HEK293 (cell line): ENCODE measurements around the gene LRP6.

Experiments used
- GLIS1 ChIP-seq: fragments of 450-650 bp; formaldehyde crosslinking; IDR thresholded peaks from 2 replicates; pipeline ENCODE4 v1.5.1; 2016; ENCODE audit warnings: missing biosample characterization, missing genetic modification characterization
- MZF1 ChIP-seq: fragments of 450-650 bp; formaldehyde crosslinking; IDR thresholded peaks from 2 replicates; pipeline ENCODE4 v1.5.1; 2017; ENCODE audit warnings: missing biosample characterization, missing genetic modification characterization, borderline replicate concordance
- SP2 ChIP-seq: fragments of 450-650 bp; formaldehyde crosslinking; IDR thresholded peaks from 2 replicates; pipeline ENCODE4 v1.5.1; 2016; ENCODE audit warnings: missing biosample characterization, missing genetic modification characterization
- TCF7L2 ChIP-seq: IDR thresholded peaks from 2 replicates; pipeline ENCODE4 v1.6.1; 2011; ENCODE audit warnings: low read depth, mild to moderate bottlenecking, inconsistent platforms, low read length, moderate library complexity, borderline replicate concordance
- ZBTB21 ChIP-seq: fragments of 450-650 bp; formaldehyde crosslinking; IDR thresholded peaks from 2 replicates; pipeline ENCODE4 v1.5.1; 2017; ENCODE audit warnings: missing biosample characterization, missing genetic modification characterization
- ZBTB48 ChIP-seq: fragments of 450-650 bp; formaldehyde crosslinking; IDR thresholded peaks from 2 replicates; pipeline ENCODE4 v1.5.1; 2016; ENCODE audit warnings: missing biosample characterization, missing genetic modification characterization
- ZNF302 ChIP-seq: fragments of 450-650 bp; formaldehyde crosslinking; IDR thresholded peaks from 2 replicates; pipeline ENCODE4 v1.5.1; 2016; ENCODE audit warnings: missing biosample characterization, missing genetic modification characterization, low read depth
- ZNF560 ChIP-seq: fragments of 450-650 bp; formaldehyde crosslinking; IDR thresholded peaks from 2 replicates; pipeline ENCODE4 v1.5.1; 2017; ENCODE audit warnings: missing biosample characterization, missing genetic modification characterization, borderline replicate concordance
- ZNF768 ChIP-seq: fragments of 450-650 bp; formaldehyde crosslinking; IDR thresholded peaks from 2 replicates; pipeline ENCODE4 v1.5.1; 2018; ENCODE audit warnings: missing biosample characterization, mild to moderate bottlenecking, missing genetic modification characterization
- ZSCAN30 ChIP-seq: fragments of 450-650 bp; IDR thresholded peaks from 2 replicates; pipeline ENCODE4 v1.5.1; 2018; ENCODE audit warnings: missing biosample characterization, mild to moderate bottlenecking, missing genetic modification characterization, moderate library complexity
- TF ChIP-seq, protein P1 (sequence below): fragments of 450-650 bp; formaldehyde crosslinking; IDR thresholded peaks from 2 replicates; pipeline ENCODE4 v1.5.1; 2016; ENCODE audit warnings: missing biosample characterization, missing genetic modification characterization
- TF ChIP-seq, protein P2 (sequence below): fragments of 450-650 bp; formaldehyde crosslinking; IDR thresholded peaks from 2 replicates; pipeline ENCODE4 v1.5.1; 2016; ENCODE audit warnings: missing biosample characterization, missing genetic modification characterization
- TF ChIP-seq, protein P3 (sequence below): fragments of 450-650 bp; formaldehyde crosslinking; IDR thresholded peaks from 2 replicates; pipeline ENCODE4 v1.5.1; 2017; ENCODE audit warnings: missing biosample characterization, missing genetic modification characterization

DNA sequence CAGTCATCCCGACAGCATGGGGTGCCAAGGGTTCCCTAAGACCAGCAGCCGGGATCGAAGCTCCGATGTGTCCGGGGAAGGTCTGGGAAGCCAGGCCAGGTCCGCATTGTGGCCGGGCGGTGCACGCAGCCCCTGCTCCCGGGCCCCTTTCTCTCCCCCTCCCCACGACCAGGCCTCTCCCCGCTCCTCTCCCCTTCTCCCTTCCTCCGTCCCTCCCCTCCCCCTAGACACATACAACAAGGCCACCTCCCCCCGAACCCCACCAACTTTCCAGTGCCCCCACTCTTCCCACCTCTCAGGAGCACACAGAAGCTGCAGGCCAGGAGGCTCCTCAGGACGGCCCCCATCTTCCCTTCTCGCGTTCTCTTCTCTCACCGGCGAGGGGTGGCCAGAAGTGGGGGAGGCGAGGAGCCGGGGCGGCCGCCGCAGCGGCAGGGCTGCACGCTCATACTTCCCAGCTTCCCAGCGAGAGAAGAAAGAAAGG, 413 bp downstream of the LRP6 start:
- 0 out of 2 replicates have a peak, but pooled peaks have one; percentile 12 for TF ChIP-seq ZBTB48 (tag by site-specific recombination)
- TF ChIP-seq ZSCAN30 (tag by site-specific recombination) = no peak
- TF ChIP-seq, protein P1, sequence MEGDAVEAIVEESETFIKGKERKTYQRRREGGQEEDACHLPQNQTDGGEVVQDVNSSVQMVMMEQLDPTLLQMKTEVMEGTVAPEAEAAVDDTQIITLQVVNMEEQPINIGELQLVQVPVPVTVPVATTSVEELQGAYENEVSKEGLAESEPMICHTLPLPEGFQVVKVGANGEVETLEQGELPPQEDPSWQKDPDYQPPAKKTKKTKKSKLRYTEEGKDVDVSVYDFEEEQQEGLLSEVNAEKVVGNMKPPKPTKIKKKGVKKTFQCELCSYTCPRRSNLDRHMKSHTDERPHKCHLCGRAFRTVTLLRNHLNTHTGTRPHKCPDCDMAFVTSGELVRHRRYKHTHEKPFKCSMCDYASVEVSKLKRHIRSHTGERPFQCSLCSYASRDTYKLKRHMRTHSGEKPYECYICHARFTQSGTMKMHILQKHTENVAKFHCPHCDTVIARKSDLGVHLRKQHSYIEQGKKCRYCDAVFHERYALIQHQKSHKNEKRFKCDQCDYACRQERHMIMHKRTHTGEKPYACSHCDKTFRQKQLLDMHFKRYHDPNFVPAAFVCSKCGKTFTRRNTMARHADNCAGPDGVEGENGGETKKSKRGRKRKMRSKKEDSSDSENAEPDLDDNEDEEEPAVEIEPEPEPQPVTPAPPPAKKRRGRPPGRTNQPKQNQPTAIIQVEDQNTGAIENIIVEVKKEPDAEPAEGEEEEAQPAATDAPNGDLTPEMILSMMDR (tag by site-specific recombination) = no peak
- no peak for TF ChIP-seq ZNF560 (tag by site-specific recombination)
- TF ChIP-seq MZF1 (tag by site-specific recombination) = no peak
- TF ChIP-seq SP2 = no peak
- no peak for TF ChIP-seq TCF7L2
- TF ChIP-seq ZNF768 (tag by site-specific recombination) = no peak
- TF ChIP-seq, protein P2, sequence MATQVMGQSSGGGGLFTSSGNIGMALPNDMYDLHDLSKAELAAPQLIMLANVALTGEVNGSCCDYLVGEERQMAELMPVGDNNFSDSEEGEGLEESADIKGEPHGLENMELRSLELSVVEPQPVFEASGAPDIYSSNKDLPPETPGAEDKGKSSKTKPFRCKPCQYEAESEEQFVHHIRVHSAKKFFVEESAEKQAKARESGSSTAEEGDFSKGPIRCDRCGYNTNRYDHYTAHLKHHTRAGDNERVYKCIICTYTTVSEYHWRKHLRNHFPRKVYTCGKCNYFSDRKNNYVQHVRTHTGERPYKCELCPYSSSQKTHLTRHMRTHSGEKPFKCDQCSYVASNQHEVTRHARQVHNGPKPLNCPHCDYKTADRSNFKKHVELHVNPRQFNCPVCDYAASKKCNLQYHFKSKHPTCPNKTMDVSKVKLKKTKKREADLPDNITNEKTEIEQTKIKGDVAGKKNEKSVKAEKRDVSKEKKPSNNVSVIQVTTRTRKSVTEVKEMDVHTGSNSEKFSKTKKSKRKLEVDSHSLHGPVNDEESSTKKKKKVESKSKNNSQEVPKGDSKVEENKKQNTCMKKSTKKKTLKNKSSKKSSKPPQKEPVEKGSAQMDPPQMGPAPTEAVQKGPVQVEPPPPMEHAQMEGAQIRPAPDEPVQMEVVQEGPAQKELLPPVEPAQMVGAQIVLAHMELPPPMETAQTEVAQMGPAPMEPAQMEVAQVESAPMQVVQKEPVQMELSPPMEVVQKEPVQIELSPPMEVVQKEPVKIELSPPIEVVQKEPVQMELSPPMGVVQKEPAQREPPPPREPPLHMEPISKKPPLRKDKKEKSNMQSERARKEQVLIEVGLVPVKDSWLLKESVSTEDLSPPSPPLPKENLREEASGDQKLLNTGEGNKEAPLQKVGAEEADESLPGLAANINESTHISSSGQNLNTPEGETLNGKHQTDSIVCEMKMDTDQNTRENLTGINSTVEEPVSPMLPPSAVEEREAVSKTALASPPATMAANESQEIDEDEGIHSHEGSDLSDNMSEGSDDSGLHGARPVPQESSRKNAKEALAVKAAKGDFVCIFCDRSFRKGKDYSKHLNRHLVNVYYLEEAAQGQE (tag by site-specific recombination) = no peak
- TF ChIP-seq ZNF302 (tag by site-specific recombination) = no peak
- TF ChIP-seq GLIS1 (tag by site-specific recombination) = no peak
- TF ChIP-seq ZBTB21 (tag by site-specific recombination) = no peak
- TF ChIP-seq, protein P3, sequence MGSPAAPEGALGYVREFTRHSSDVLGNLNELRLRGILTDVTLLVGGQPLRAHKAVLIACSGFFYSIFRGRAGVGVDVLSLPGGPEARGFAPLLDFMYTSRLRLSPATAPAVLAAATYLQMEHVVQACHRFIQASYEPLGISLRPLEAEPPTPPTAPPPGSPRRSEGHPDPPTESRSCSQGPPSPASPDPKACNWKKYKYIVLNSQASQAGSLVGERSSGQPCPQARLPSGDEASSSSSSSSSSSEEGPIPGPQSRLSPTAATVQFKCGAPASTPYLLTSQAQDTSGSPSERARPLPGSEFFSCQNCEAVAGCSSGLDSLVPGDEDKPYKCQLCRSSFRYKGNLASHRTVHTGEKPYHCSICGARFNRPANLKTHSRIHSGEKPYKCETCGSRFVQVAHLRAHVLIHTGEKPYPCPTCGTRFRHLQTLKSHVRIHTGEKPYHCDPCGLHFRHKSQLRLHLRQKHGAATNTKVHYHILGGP = no peak
